Measurements from ENCODE around the gene B3GNT4.
A peak's percentile ranks its signal among the peaks of the same experiment; 100 is the strongest.
"Not testable (repeated sequence)": the region's sequence is repeated elsewhere in the genome, so short reads cannot be mapped to it uniquely, and the experiment has no call there.

Gene B3GNT4

GRCh38 chr12:122187466-122187865 is 16.0 kb upstream of the B3GNT4 start:
- no peak for DNase-seq (ENCODE audit: low read depth in 2 of 2)

GRCh38 chr12:122189626-122190475 is 13.7 kb upstream of the B3GNT4 start:
- no peak for DNase-seq (ENCODE audit: low read depth in 2 of 2)

GRCh38 chr12:122190842-122191668 is 12.5 kb upstream of the B3GNT4 start:
- peak; percentile 55 to 71 for DNase-seq (ENCODE audit: low read depth in 2 of 2)

GRCh38 chr12:122192441-122192840 is 11.1 kb upstream of the B3GNT4 start:
- no peak for DNase-seq (ENCODE audit: low read depth in 2 of 2)

GRCh38 chr12:122194804-122195203 is 8.7 kb upstream of the B3GNT4 start:
- DNase-seq (ENCODE audit: low read depth in 2 of 2): no peak

- DNase-seq (ENCODE audit: low read depth in 2 of 2): no peak
These were observed 8.1 kb upstream of the B3GNT4 start for GRCh38 chr12:122195405-122195804.

GRCh38 chr12:122197612-122197966 is 5.9 kb upstream of the B3GNT4 start:
- no peak for DNase-seq (ENCODE audit: low read depth in 2 of 2)

- no peak for DNase-seq (ENCODE audit: low read depth in 2 of 2)
These were observed 3.8 kb upstream of the B3GNT4 start for GRCh38 chr12:122199484-122200355.

GRCh38 chr12:122200541-122201175 is 2.9 kb upstream of the B3GNT4 start:
- no peak for DNase-seq (ENCODE audit: low read depth in 2 of 2)

GRCh38 chr12:122201381-122201780 is 2.1 kb upstream of the B3GNT4 start:
- no peak for DNase-seq (ENCODE audit: low read depth in 2 of 2)

- DNase-seq (ENCODE audit: low read depth in 2 of 2): no peak
These were observed 1.5 kb upstream of the B3GNT4 start for GRCh38 chr12:122202017-122202416.

GRCh38 chr12:122202811-122203210 is 698 bp upstream of the B3GNT4 start:
- DNase-seq (ENCODE audit: low read depth in 2 of 2): not testable (repeated sequence)

GRCh38 chr12:122204167-122205052 is 901 bp downstream of the B3GNT4 start:
- DNase-seq (ENCODE audit: low read depth in 2 of 2): no peak

GRCh38 chr12:122205053-122205925 is 1.8 kb downstream of the B3GNT4 start:
- no peak for DNase-seq (ENCODE audit: low read depth in 2 of 2)

GRCh38 chr12:122206111-122206881 is 2.8 kb downstream of the B3GNT4 start:
- no peak for DNase-seq (ENCODE audit: low read depth in 2 of 2)

GRCh38 chr12:122206976-122207375 is 3.5 kb downstream of the B3GNT4 start:
- DNase-seq (ENCODE audit: low read depth in 2 of 2): no peak

- DNase-seq (ENCODE audit: low read depth in 2 of 2): no peak
These were observed 3.9 kb downstream of the B3GNT4 start for GRCh38 chr12:122207391-122207790.

GRCh38 chr12:122208073-122208820 is 4.7 kb downstream of the B3GNT4 start:
- no peak for DNase-seq (ENCODE audit: low read depth in 2 of 2)

Data from stimulated activated CD4-positive, alpha-beta T cell treated with anti-CD3 and anti-CD28 coated beads, Interleukin-15, amount 100 ng/mL, for 48 hours (primary cell).